Measurements from ENCODE around the gene RARB.

The RARB gene

GRCh38 chr3:25578059-25578458, 150.0 kb downstream of the RARB start:
- DNase-seq (ENCODE audit: low read depth): no peak

GRCh38 chr3:25580534-25580933, 152.5 kb downstream of the RARB start:
- DNase-seq (ENCODE audit: low read depth): no peak

GRCh38 chr3:25581335-25581734, 153.3 kb downstream of the RARB start:
- no peak for DNase-seq (ENCODE audit: low read depth)

GRCh38 chr3:25581823-25582222, 153.8 kb downstream of the RARB start:
- no peak for DNase-seq (ENCODE audit: low read depth)

GRCh38 chr3:25582242-25582641, 154.2 kb downstream of the RARB start:
- no peak for DNase-seq (ENCODE audit: low read depth)

GRCh38 chr3:25583343-25583742, 155.3 kb downstream of the RARB start:
- no peak for DNase-seq (ENCODE audit: low read depth)

- no peak for DNase-seq (ENCODE audit: low read depth)
Observed at GRCh38 chr3:25584011-25584789, 156.1 kb downstream of the RARB start.

- DNase-seq (ENCODE audit: low read depth): no peak
Observed at GRCh38 chr3:25585361-25586166, 157.5 kb downstream of the RARB start.

- DNase-seq (ENCODE audit: low read depth): no peak
Observed at GRCh38 chr3:25586167-25586505, 158.1 kb downstream of the RARB start.

GRCh38 chr3:25586553-25586952, 158.5 kb downstream of the RARB start:
- no peak for DNase-seq (ENCODE audit: low read depth)

GRCh38 chr3:25587094-25587493, 159.0 kb downstream of the RARB start:
- DNase-seq (ENCODE audit: low read depth): no peak

- no peak for DNase-seq (ENCODE audit: low read depth)
Observed at GRCh38 chr3:25587526-25587925, 159.5 kb downstream of the RARB start.

GRCh38 chr3:25587975-25588374, 159.9 kb downstream of the RARB start:
- no peak for DNase-seq (ENCODE audit: low read depth)

GRCh38 chr3:25588441-25589103, 160.5 kb downstream of the RARB start:
- DNase-seq (ENCODE audit: low read depth): no peak

- no peak for DNase-seq (ENCODE audit: low read depth)
Observed at GRCh38 chr3:25589104-25589782, 161.2 kb downstream of the RARB start.

GRCh38 chr3:25589783-25590258, 161.8 kb downstream of the RARB start:
- no peak for DNase-seq (ENCODE audit: low read depth)

- no peak for DNase-seq (ENCODE audit: low read depth)
Observed at GRCh38 chr3:25592510-25592968, 164.5 kb downstream of the RARB start.

- DNase-seq (ENCODE audit: low read depth): no peak
Observed at GRCh38 chr3:25593001-25593400, 164.9 kb downstream of the RARB start.

GRCh38 chr3:25594007-25594502, 166.0 kb downstream of the RARB start:
- no peak for DNase-seq (ENCODE audit: low read depth)

- no peak for DNase-seq (ENCODE audit: low read depth)
Observed at GRCh38 chr3:25597535-25598101, 169.6 kb downstream of the RARB start.

- no peak for DNase-seq (ENCODE audit: low read depth)
Observed at GRCh38 chr3:25603703-25604102, 175.6 kb downstream of the RARB start.
